MM.1S (cell line): ENCODE data around the gene SLC38A1.
"Not testable (repeated sequence)": the region's sequence is repeated elsewhere in the genome, so short reads cannot be mapped to it uniquely, and the experiment has no call there.

Experiments used
- DNase-seq: peaks from one replicate; pipeline ENCODE4 v3.0.0-alpha.2; 2015
- H2AFZ ChIP-seq: fragments of 300-600 bp; sonication (generic); 2 replicates; pipeline ENCODE4 v1.6.0; 2016; ENCODE audit warnings: antibody characterized with exemption, low read length
- H3F3A ChIP-seq: fragments of 300-600 bp; sonication (generic); 2 replicates; pipeline ENCODE4 v1.6.1; 2016; ENCODE audit warnings: mild to moderate bottlenecking, antibody characterized with exemption, low read length, moderate library complexity, mixed read lengths; ENCODE audit not compliant: insufficient read depth
- H3K27ac ChIP-seq: fragments of 300-600 bp; sonication (generic); 2 replicates; pipeline ENCODE4 v1.5.1; 2016; ENCODE audit warnings: mild to moderate bottlenecking, low read length
- H3K27me3 ChIP-seq: fragments of 300-600 bp; sonication (generic); replicated peaks from 2 replicates; pipeline ENCODE4 v1.6.0; 2016; ENCODE audit warnings: low read length; ENCODE audit not compliant: insufficient read depth
- H3K36me3 ChIP-seq: fragments of 300-600 bp; sonication (generic); replicated peaks from 2 replicates; pipeline ENCODE4 v1.6.1; 2016; ENCODE audit warnings: mild to moderate bottlenecking, low read length, mixed read lengths; ENCODE audit not compliant: insufficient read depth
- H3K4me1 ChIP-seq: fragments of 300-600 bp; sonication (generic); 2 replicates; pipeline ENCODE4 v1.6.1; 2016; ENCODE audit warnings: low read length, mixed read lengths
- H3K4me2 ChIP-seq: fragments of 300-600 bp; sonication (generic); 2 replicates; pipeline ENCODE4 v1.6.0; 2016; ENCODE audit warnings: low read depth, low read length
- H3K4me3 ChIP-seq: fragments of 300-600 bp; sonication (generic); 2 replicates; pipeline ENCODE4 v1.5.1; 2016; ENCODE audit warnings: low read length, mixed read lengths
- H3K79me2 ChIP-seq: fragments of 300-600 bp; sonication (generic); 2 replicates; pipeline ENCODE4 v1.6.1; 2016; ENCODE audit warnings: mixed run types, low read length, mixed read lengths
- H3K9ac ChIP-seq: fragments of 300-600 bp; sonication (generic); 2 replicates; pipeline ENCODE4 v1.6.1; 2016; ENCODE audit warnings: low read length, mixed read lengths
- H3K9me2 ChIP-seq: fragments of 300-600 bp; sonication (generic); replicated peaks from 2 replicates; pipeline ENCODE4 v1.6.1; 2016; ENCODE audit warnings: mild to moderate bottlenecking, low read length, mixed read lengths; ENCODE audit not compliant: insufficient read depth
- H3K9me3 ChIP-seq: fragments of 300-600 bp; sonication (generic); replicated peaks from 2 replicates; pipeline ENCODE4 v1.6.1; 2016; ENCODE audit warnings: mild to moderate bottlenecking, low read length, mixed read lengths; ENCODE audit not compliant: insufficient read depth
- H4K20me1 ChIP-seq: fragments of 300-600 bp; sonication (generic); 2 replicates; pipeline ENCODE4 v1.6.1; 2016; ENCODE audit warnings: mild to moderate bottlenecking, low read length, moderate library complexity, mixed read lengths; ENCODE audit not compliant: insufficient read depth
- CTCF ChIP-seq: fragments of 300-600 bp; sonication (generic); IDR thresholded peaks from 2 replicates; pipeline ENCODE4 v1.5.1; 2016; ENCODE audit warnings: antibody characterized with exemption, low read length, mixed read lengths
- EZH2 ChIP-seq: fragments of 300-600 bp; sonication (generic); optimal IDR thresholded peaks from 2 replicates; pipeline ENCODE3; 2017; ENCODE audit warnings: low read depth, mild to moderate bottlenecking, antibody characterized with exemption, low read length, mixed read lengths
- EZH2phosphoT487 ChIP-seq: fragments of 300-600 bp; sonication (generic); IDR thresholded peaks from 2 replicates; pipeline ENCODE4 v1.6.1; 2018; ENCODE audit warnings: antibody characterized with exemption, low read length

Gene SLC38A1

GRCh38 chr12:46167412-46167811 lies 101.4 kb downstream of the SLC38A1 start:
- Histone ChIP-seq H3K9ac (no peak overlapping the region), H4K20me1 (no peaks in the 10 kb centered on the region), H2AFZ (no peak overlapping the region), H3K4me3 (no peak overlapping the region), H3K4me2 (no peak overlapping the region), H3K27ac (no peak overlapping the region), H3K4me1 (no peaks in the 10 kb centered on the region), H3F3A (no peaks in the 10 kb centered on the region), H3K9me2 (no peaks in the 10 kb centered on the region), H3K27me3 (no peaks in the 10 kb centered on the region), H3K9me3 (no peaks in the 10 kb centered on the region), H3K36me3 (no peaks in the 10 kb centered on the region), H3K79me2 (no peaks in the 10 kb centered on the region)
- TF ChIP-seq EZH2 (no peak), EZH2phosphoT487 (no peak), CTCF (no peak)
- DNase-seq: no peak

GRCh38 chr12:46165191-46165590 lies 103.7 kb downstream of the SLC38A1 start:
- H3F3A ChIP-seq: no peaks in the 10 kb centered on the region
- H3K36me3 ChIP-seq: no peaks in the 10 kb centered on the region
- no peaks in the 10 kb centered on the region for H3K9me3 ChIP-seq
- no peaks in the 10 kb centered on the region for H3K79me2 ChIP-seq
- H2AFZ ChIP-seq: no peak overlapping the region
- TF ChIP-seq CTCF (no peak), EZH2phosphoT487 (no peak), EZH2 (no peak)
- H3K27me3 ChIP-seq: no peaks in the 10 kb centered on the region
- no peaks in the 10 kb centered on the region for H4K20me1 ChIP-seq
- H3K4me1 ChIP-seq: no peaks in the 10 kb centered on the region
- H3K9me2 ChIP-seq: no peaks in the 10 kb centered on the region
- no peak for DNase-seq
- H3K4me2 ChIP-seq: no peak overlapping the region
- H3K4me3 ChIP-seq: no peak overlapping the region
- H3K27ac ChIP-seq: no peak overlapping the region
- H3K9ac ChIP-seq: no peak overlapping the region

GRCh38 chr12:46164186-46164761 lies 104.6 kb downstream of the SLC38A1 start:
- Histone ChIP-seq H4K20me1 (no peaks in the 10 kb centered on the region), H3F3A (no peaks in the 10 kb centered on the region), H2AFZ (no peak overlapping the region), H3K4me2 (no peak overlapping the region), H3K9ac (no peak overlapping the region), H3K9me3 (no peaks in the 10 kb centered on the region), H3K4me1 (no peaks in the 10 kb centered on the region), H3K27ac (no peak overlapping the region), H3K36me3 (no peaks in the 10 kb centered on the region), H3K4me3 (no peak overlapping the region), H3K9me2 (no peaks in the 10 kb centered on the region), H3K27me3 (no peaks in the 10 kb centered on the region), H3K79me2 (no peaks in the 10 kb centered on the region)
- TF ChIP-seq CTCF (no peak), EZH2phosphoT487 (no peak), EZH2 (no peak)
- DNase-seq: no peak

- not testable (repeated sequence) for H3K27me3 ChIP-seq, H2AFZ ChIP-seq, DNase-seq, H4K20me1 ChIP-seq, H3F3A ChIP-seq, H3K27ac ChIP-seq, H3K4me2 ChIP-seq, H3K9ac ChIP-seq, H3K4me1 ChIP-seq, H3K79me2 ChIP-seq, H3K9me2 ChIP-seq, H3K4me3 ChIP-seq, H3K9me3 ChIP-seq, H3K36me3 ChIP-seq
Observed at GRCh38 chr12:46162549-46163076, 106.2 kb downstream of the SLC38A1 start.
